Smooth muscle cell (in vitro differentiated cells): ENCODE data around the gene AHSP. TPM values are rescaled to one million over a fixed set of nuclear protein-coding genes. Genes with fewer than 3 reads are reported as not detected.

ENCODE experiments used
- DNase-seq: peaks from one replicate; lab custom pipeline; 2025; ENCODE audit not compliant: unreplicated experiment; lab: John Stamatoyannopoulos, UW
- H2AFZ ChIP-seq: fragments of 200-600 bp; sonication (generic); 2 replicates; pipeline ENCODE4 v1.6.0; 2016; ENCODE audit warnings: antibody characterized with exemption, low read depth, mild to moderate bottlenecking
- H3F3A ChIP-seq: fragments of 200-600 bp; sonication (generic); 2 replicates; pipeline ENCODE4 v1.6.0; 2017; ENCODE audit warnings: antibody characterized with exemption, low read depth
- H3K27ac ChIP-seq: fragments of 200-600 bp; sonication (generic); 2 replicates; pipeline ENCODE4 v1.5.1; 2016; ENCODE audit warnings: low read depth, mild to moderate bottlenecking
- H3K27me3 ChIP-seq: fragments of 200-600 bp; sonication (generic); 2 replicates; pipeline ENCODE4 v1.6.1; 2016; ENCODE audit warnings: low read depth, mild to moderate bottlenecking
- H3K36me3 ChIP-seq: fragments of 200-600 bp; sonication (generic); 2 replicates; pipeline ENCODE4 v1.5.1; 2016; ENCODE audit warnings: low read depth
- H3K4me1 ChIP-seq: fragments of 200-600 bp; sonication (generic); 2 replicates; pipeline ENCODE4 v1.5.1; 2016; ENCODE audit warnings: low read depth
- H3K4me2 ChIP-seq: fragments of 200-600 bp; sonication (generic); 2 replicates; pipeline ENCODE4 v1.6.0; 2016; ENCODE audit warnings: mild to moderate bottlenecking
- H3K4me3 ChIP-seq: fragments of 200-600 bp; sonication (generic); 2 replicates; pipeline ENCODE4 v1.5.1; 2016; ENCODE audit warnings: mild to moderate bottlenecking
- H3K79me2 ChIP-seq: fragments of 200-600 bp; sonication (generic); 2 replicates; pipeline ENCODE4 v1.6.0; 2016; ENCODE audit warnings: low read depth, mild to moderate bottlenecking
- H3K9ac ChIP-seq: fragments of 200-600 bp; sonication (generic); 2 replicates; pipeline ENCODE4 v1.6.0; 2016; ENCODE audit warnings: low read depth
- H3K9me3 ChIP-seq: fragments of 200-600 bp; sonication (generic); replicated peaks from 2 replicates; pipeline ENCODE4 v1.5.1; 2016; ENCODE audit warnings: low read depth
- H4K20me1 ChIP-seq: fragments of 200-600 bp; sonication (generic); 2 replicates; pipeline ENCODE4 v1.6.0; 2016; ENCODE audit warnings: low read depth
- CTCF ChIP-seq: fragments of 200-600 bp; sonication (generic); IDR thresholded peaks from 2 replicates; pipeline ENCODE4 v1.5.1; 2017; ENCODE audit warnings: borderline replicate concordance, mild to moderate bottlenecking, antibody characterized with exemption; ENCODE audit not compliant: insufficient read depth, poor library complexity, severe bottlenecking
- WGBS: methylation state at CpG from one replicate; pipeline ENCODE4 v1.1.7; 2016; ENCODE audit warnings: low lambda C conversion rate; 5-methylcytosine and 5-hydroxymethylcytosine counted together
- polyA plus RNA-seq: library from polyadenylated mRNA; unstranded; fragments of >200 nt; fragmentation: Nextera tagmentation; extraction: Ambion mirVana; gene quantifications from 2 replicates; pipeline ENCODE4 v1.2.1, GENCODE V29; 2016
- total RNA-seq: library from RNA; depleted of rRNA; stranded (reverse); fragments of >200 nt; gene quantifications from 2 replicates; pipeline ENCODE4 v1.2.3, GENCODE V29; 2014

AHSP gene
- total and polyA plus RNA-seq, 2 experiments from 2014 or later: not detected

GRCh38 chr16:31487720-31488467 lies 39.8 kb upstream of the AHSP start:
- Histone ChIP-seq H3K4me2 (peak overlapping the region; percentile 99), H3K4me3 (peak overlapping the region; percentile 60), H3K36me3 (no peaks in the 10 kb centered on the region), H3K27ac (no peak overlapping the region), H3K9me3 (no peaks in the 10 kb centered on the region), H3K27me3 (peaks cover 32% of the 10 kb centered on the region), H4K20me1 (peaks cover 6% of the 10 kb centered on the region), H3K4me1 (peaks cover 8% of the 10 kb centered on the region), H3K9ac (no peak overlapping the region), H2AFZ (no peak overlapping the region), H3F3A (no peaks in the 10 kb centered on the region), H3K79me2 (no peaks in the 10 kb centered on the region)
- 3% methylated on average over 44 of the region's 60 CpGs for WGBS
- no peak for DNase-seq
- no peak for TF ChIP-seq CTCF

DNA sequence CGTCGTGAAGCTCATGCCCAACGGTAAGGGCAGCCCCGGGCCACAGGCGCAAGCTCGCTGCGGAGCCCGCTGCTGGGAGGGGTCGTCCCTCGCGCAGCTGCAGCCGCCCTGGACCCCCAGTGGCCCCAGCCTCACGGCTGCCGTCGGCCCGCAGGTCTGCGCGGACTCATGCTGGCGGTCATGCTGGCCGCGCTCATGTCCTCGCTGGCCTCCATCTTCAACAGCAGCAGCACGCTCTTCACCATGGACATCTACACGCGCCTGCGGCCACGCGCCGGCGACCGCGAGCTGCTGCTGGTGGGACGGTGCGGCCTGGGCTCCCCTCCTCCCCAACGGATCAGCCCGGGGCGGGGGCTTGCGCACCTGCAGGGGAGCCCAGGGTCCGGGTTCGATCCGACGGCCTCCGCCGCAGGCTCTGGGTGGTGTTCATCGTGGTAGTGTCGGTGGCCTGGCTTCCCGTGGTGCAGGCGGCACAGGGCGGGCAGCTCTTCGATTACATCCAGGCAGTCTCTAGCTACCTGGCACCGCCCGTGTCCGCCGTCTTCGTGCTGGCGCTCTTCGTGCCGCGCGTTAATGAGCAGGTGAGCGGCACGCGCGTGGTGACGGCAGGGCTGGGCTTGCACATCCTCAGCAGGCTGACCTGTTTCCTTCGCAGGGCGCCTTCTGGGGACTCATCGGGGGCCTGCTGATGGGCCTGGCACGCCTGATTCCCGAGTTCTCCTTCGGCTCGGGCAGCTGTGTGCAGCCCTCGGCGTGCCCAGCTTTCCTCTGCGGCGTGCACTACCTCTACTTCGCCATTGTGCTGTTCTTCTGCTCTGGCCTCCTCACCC lies 39.0 kb upstream of the AHSP start:
- no peaks in the 10 kb centered on the region for H3K79me2 ChIP-seq
- no peak for DNase-seq
- H3K36me3 ChIP-seq: no peaks in the 10 kb centered on the region
- peaks cover 32% of the 10 kb centered on the region for H3K27me3 ChIP-seq
- H3K27ac ChIP-seq: no peak overlapping the region
- no peak overlapping the region for H3K9ac ChIP-seq
- TF ChIP-seq CTCF: no peak
- 53% methylated on average over 64 of the region's 77 CpGs for WGBS
- H3F3A ChIP-seq: no peaks in the 10 kb centered on the region
- H3K4me2 ChIP-seq: peak overlapping the region; percentile 99
- H4K20me1 ChIP-seq: peaks cover 6% of the 10 kb centered on the region
- no peaks in the 10 kb centered on the region for H3K9me3 ChIP-seq
- peak overlapping the region; percentile 60 for H3K4me3 ChIP-seq
- H2AFZ ChIP-seq: no peak overlapping the region
- peaks cover 8% of the 10 kb centered on the region for H3K4me1 ChIP-seq

GRCh38 chr16:31489298-31489564 lies 38.5 kb upstream of the AHSP start:
- no peaks in the 10 kb centered on the region for H3K9me3 ChIP-seq
- WGBS: 93% methylated on average over 7 of the region's 7 CpGs
- DNase-seq: no peak
- H3K4me2 ChIP-seq: no peak overlapping the region
- no peak overlapping the region for H2AFZ ChIP-seq
- peaks cover 32% of the 10 kb centered on the region for H3K27me3 ChIP-seq
- no peak overlapping the region for H3K9ac ChIP-seq
- H3K36me3 ChIP-seq: no peaks in the 10 kb centered on the region
- no peak for TF ChIP-seq CTCF
- no peaks in the 10 kb centered on the region for H3F3A ChIP-seq
- no peaks in the 10 kb centered on the region for H3K79me2 ChIP-seq
- H4K20me1 ChIP-seq: peaks cover 6% of the 10 kb centered on the region
- peaks cover 8% of the 10 kb centered on the region for H3K4me1 ChIP-seq
- H3K27ac ChIP-seq: no peak overlapping the region
- no peak overlapping the region for H3K4me3 ChIP-seq
